IPS-15b (cell line): ENCODE results near the gene UNC5B.

ENCODE experiments used
- H3K27me3 ChIP-seq: one replicate; pipeline ENCODE4 v1.6.1; 2013; ENCODE audit warnings: low read length; ENCODE audit not compliant: control insufficient read depth, insufficient read depth
- H3K36me3 ChIP-seq: one replicate; pipeline ENCODE4 v1.6.1; 2013; ENCODE audit warnings: low read length; ENCODE audit not compliant: control insufficient read depth, insufficient read depth
- H3K4me1 ChIP-seq: one replicate; pipeline ENCODE4 v1.6.1; 2013; ENCODE audit warnings: mild to moderate bottlenecking, low read length; ENCODE audit not compliant: control insufficient read depth, insufficient read depth
- H3K4me3 ChIP-seq: one replicate; pipeline ENCODE4 v1.5.1; 2013; ENCODE audit warnings: low read depth, low read length
- H3K9ac ChIP-seq: one replicate; pipeline ENCODE4 v1.6.1; 2013; ENCODE audit warnings: low read depth, mild to moderate bottlenecking, low read length
- H3K9me3 ChIP-seq: one replicate; pipeline ENCODE4 v1.6.1; 2013; ENCODE audit warnings: mild to moderate bottlenecking, low read length; ENCODE audit not compliant: control insufficient read depth, insufficient read depth

The UNC5B gene

DNA sequence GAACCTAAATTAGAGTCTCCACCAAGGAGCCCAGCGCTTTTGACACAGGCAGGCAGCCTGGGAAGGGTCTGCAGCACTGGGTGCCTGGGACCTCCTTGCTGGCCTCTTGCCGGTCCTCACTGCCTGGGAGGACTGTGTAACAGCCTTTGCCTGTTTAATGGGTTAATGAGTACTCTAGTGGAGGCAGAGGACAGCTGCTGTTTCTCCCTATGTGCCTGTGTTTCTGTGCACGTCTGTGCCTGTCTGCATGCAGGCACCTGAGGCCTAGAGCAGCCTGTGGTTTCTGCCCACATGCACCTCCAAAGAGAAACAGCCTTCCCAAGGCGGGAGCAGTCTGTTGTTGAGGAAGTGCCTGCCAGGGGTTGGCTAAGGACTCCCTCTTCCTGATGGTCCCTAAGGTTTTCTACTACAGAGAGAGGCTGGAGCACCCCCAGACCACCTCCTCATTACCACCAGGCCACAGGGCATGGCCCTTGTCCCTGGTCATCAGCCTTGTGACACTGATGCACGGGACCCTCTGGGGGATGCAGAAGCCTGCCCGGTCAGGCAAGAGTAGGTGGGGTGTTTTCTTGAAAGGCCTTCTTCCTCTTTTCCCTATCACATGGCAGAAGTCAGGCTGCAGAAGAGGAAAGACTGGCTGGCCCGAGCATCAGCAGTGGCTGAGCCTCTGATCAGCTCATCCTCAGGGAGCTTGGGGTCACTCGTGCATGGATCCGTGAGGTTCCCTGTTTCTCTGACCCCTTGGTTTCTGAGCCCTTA lies 120.9 kb downstream of the UNC5B start:
- Histone ChIP-seq H3K9ac (no peak overlapping the region), H3K27me3 (no peaks in the 10 kb centered on the region), H3K4me1 (peaks cover 8% of the 10 kb centered on the region), H3K9me3 (no peaks in the 10 kb centered on the region), H3K36me3 (no peaks in the 10 kb centered on the region), H3K4me3 (no peak overlapping the region)

- Histone ChIP-seq H3K9ac (no peak overlapping the region), H3K4me1 (peaks cover 8% of the 10 kb centered on the region), H3K9me3 (no peaks in the 10 kb centered on the region), H3K36me3 (no peaks in the 10 kb centered on the region), H3K4me3 (no peak overlapping the region), H3K27me3 (no peaks in the 10 kb centered on the region)
These were observed 121.9 kb downstream of the UNC5B start for GRCh38 chr10:71334221-71334791.

- Histone ChIP-seq H3K4me1 (peaks cover 8% of the 10 kb centered on the region), H3K27me3 (no peaks in the 10 kb centered on the region), H3K4me3 (no peak overlapping the region), H3K9ac (no peak overlapping the region), H3K9me3 (no peaks in the 10 kb centered on the region), H3K36me3 (no peaks in the 10 kb centered on the region)
These were observed 122.9 kb downstream of the UNC5B start for GRCh38 chr10:71335173-71335708.

GRCh38 chr10:71336632-71337031 lies 124.3 kb downstream of the UNC5B start:
- Histone ChIP-seq H3K9me3 (no peaks in the 10 kb centered on the region), H3K27me3 (no peaks in the 10 kb centered on the region), H3K4me3 (no peak overlapping the region), H3K9ac (peak overlapping the region; percentile 54), H3K36me3 (no peaks in the 10 kb centered on the region), H3K4me1 (peaks cover 8% of the 10 kb centered on the region)

GRCh38 chr10:71337219-71337701 lies 124.9 kb downstream of the UNC5B start:
- no peaks in the 10 kb centered on the region for H3K27me3 ChIP-seq
- peak overlapping the region; percentile 54 for H3K9ac ChIP-seq
- H3K9me3 ChIP-seq = no peaks in the 10 kb centered on the region
- no peaks in the 10 kb centered on the region for H3K36me3 ChIP-seq
- H3K4me3 ChIP-seq = no peak overlapping the region
- peaks cover 8% of the 10 kb centered on the region for H3K4me1 ChIP-seq

DNA sequence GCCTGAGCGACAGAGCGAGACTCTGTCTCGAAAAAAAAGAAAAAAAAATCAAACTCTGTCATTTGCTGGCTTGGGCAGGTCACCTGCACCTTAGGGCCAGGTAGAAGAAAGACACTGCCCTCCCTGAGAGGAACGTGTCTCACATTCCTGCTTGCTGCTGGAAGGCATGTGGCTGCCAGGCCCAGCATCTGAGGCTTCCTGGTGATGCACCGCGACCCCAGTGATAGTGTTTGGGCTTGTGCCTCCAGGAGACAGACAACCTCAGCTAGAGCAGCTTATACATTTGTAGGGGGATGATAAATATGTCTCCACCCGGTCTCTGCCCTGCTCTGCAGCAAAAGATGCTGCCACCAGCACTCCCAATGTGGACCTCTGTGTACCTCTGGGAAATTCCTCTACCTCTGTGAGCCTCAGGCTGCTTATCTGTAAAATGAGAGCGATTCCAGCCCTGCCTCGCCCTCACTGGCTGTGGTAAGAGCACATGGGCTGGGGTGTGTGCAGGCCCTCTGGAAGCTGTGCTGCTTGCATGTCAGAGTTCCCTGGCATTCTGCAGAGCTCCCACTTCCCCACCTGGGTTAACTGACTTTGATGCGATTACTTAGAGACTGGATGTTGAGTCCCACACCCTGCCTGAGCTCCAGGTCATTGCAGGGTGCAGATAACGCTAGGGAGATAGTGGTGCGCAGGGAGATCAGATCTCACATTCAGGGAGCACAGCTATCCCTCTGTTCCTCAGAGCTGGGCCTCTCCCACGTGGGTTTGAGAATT lies 126.5 kb downstream of the UNC5B start:
- H3K27me3 ChIP-seq = no peaks in the 10 kb centered on the region
- H3K4me1 ChIP-seq = peaks cover 11% of the 10 kb centered on the region
- no peaks in the 10 kb centered on the region for H3K36me3 ChIP-seq
- no peaks in the 10 kb centered on the region for H3K9me3 ChIP-seq
- no peak overlapping the region for H3K4me3 ChIP-seq
- no peak overlapping the region for H3K9ac ChIP-seq

GRCh38 chr10:71339796-71340589 lies 127.6 kb downstream of the UNC5B start:
- H3K9ac ChIP-seq = no peak overlapping the region
- H3K9me3 ChIP-seq = no peaks in the 10 kb centered on the region
- peaks cover 17% of the 10 kb centered on the region for H3K4me1 ChIP-seq
- no peak overlapping the region for H3K4me3 ChIP-seq
- H3K27me3 ChIP-seq = no peaks in the 10 kb centered on the region
- no peaks in the 10 kb centered on the region for H3K36me3 ChIP-seq

- Histone ChIP-seq H3K9me3 (no peaks in the 10 kb centered on the region), H3K36me3 (no peaks in the 10 kb centered on the region), H3K9ac (no peak overlapping the region), H3K4me1 (peaks cover 14% of the 10 kb centered on the region), H3K27me3 (no peaks in the 10 kb centered on the region), H3K4me3 (no peak overlapping the region)
These were observed 130.4 kb downstream of the UNC5B start for GRCh38 chr10:71342573-71343391.

DNA sequence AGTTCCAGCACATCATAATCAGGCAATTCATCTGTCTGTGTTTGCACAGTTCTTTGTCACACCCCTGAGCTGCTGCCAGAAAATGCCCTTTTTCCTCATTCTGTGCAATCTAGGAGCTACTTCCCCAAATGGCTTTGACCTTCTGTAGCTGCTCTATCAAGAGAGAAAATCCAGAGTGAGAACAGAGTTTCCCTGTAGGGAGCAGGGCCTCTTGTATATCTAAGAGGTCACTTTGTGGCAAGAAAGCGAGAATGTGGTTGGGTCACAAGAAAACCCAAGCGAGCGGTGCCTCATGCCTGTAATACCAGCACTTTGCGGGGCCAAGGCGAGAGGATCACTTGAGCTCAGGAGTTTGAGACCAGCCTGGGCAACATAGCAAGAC lies 131.0 kb downstream of the UNC5B start:
- Histone ChIP-seq H3K36me3 (no peaks in the 10 kb centered on the region), H3K4me3 (no peak overlapping the region), H3K4me1 (peaks cover 14% of the 10 kb centered on the region), H3K27me3 (no peaks in the 10 kb centered on the region), H3K9ac (no peak overlapping the region), H3K9me3 (no peaks in the 10 kb centered on the region)

- H3K9ac ChIP-seq = no peak overlapping the region
These were observed 132.0 kb downstream of the UNC5B start for GRCh38 chr10:71344154-71344925.

More at GRCh38 chr10:71344154-71344925, 132.0 kb downstream of the UNC5B start:
- no peaks in the 10 kb centered on the region for H3K9me3 ChIP-seq
- H3K4me1 ChIP-seq = peaks cover 16% of the 10 kb centered on the region
- no peaks in the 10 kb centered on the region for H3K27me3 ChIP-seq
- no peaks in the 10 kb centered on the region for H3K36me3 ChIP-seq
- H3K4me3 ChIP-seq = peak overlapping the region; percentile 14
